ENCODE measurements around the gene NCBP2. TPM values are rescaled to one million over a fixed set of nuclear protein-coding genes. Genes with fewer than 3 reads are reported as not detected.

Gene NCBP2
- total and polyA plus RNA-seq, 4 experiments from 2014 or later = 65.1 to 82.2 (median 72.5) TPM

DNA sequence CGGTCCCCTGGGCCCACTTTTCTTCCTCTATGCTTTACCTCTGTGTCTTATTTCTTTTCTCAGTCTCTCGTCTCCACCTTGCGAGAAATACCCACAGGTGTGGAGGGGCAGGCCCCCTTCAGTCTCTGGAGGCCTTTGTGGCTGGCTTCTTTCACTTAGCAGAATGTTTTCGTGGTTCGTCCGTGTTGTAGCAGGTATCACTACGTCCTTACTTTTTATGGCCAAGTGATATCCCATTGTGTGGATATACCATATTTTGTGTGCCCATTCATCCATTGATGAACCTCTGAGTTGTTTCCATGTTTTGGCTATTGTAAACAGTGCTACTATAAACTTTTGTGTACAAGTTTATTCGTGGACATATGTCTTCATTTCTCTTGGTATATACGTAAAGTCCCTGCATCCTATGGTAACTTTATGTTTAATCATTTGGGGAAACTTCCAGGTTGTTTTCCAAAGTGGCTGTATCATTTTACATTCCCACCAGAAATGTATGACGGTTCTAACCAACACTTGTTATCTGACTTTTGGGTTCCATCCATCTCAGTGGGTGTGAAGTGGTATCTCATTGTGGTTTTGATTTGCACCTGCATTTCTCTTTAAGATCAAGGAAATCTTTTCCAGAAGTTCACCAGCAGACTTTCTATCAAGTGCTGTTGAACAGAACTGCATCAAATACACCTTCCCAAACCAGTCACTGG is 20.8 kb upstream of the NCBP2 start:
- H3K36me3 Mint-ChIP-seq = no peaks in the 10 kb centered on the region
- Histone ChIP-seq H3K36me3 (ENCODE audit: insufficient read depth, low read length) (no peaks in the 10 kb centered on the region), H3K27me3 (ENCODE audit: insufficient read depth, low read length) (no peaks in the 10 kb centered on the region), H3K27ac (ENCODE audit: low read depth, low read length) (no peak overlapping the region), H3K9me3 (ENCODE audit: control insufficient read depth in 1 of 2, low read length in 2 of 2) (no peaks in the 10 kb centered on the region), H3K4me1 (ENCODE audit: insufficient read depth, low read length) (peaks cover 5% of the 10 kb centered on the region), H3K4me3 (ENCODE audit: low read length in 2 of 2) (no peak overlapping the region)
- no peak overlapping the region for H3K4me3 Mint-ChIP-seq
- CTCF ChIA-PET (ENCODE audit: partially characterized antibody) = no interaction called here
- DNase-seq = no peak
- H3K27ac Mint-ChIP-seq = no peak overlapping the region
- H3K9me3 Mint-ChIP-seq = peaks cover 0 to 2% (median 0%) of the 10 kb centered on the region in 8 donors
- H3K27me3 Mint-ChIP-seq = peaks cover 3 to 5% of the 10 kb centered on the region in 2 donors
- H3K4me1 Mint-ChIP-seq = peaks cover 0 to 7% (median 2%) of the 10 kb centered on the region in 4 donors
- intact Hi-C loops (cut with micrococcal nuclease) = no loop called here
- POLR2A ChIA-PET (ENCODE audit: partially characterized antibody) = no interaction called here

DNA sequence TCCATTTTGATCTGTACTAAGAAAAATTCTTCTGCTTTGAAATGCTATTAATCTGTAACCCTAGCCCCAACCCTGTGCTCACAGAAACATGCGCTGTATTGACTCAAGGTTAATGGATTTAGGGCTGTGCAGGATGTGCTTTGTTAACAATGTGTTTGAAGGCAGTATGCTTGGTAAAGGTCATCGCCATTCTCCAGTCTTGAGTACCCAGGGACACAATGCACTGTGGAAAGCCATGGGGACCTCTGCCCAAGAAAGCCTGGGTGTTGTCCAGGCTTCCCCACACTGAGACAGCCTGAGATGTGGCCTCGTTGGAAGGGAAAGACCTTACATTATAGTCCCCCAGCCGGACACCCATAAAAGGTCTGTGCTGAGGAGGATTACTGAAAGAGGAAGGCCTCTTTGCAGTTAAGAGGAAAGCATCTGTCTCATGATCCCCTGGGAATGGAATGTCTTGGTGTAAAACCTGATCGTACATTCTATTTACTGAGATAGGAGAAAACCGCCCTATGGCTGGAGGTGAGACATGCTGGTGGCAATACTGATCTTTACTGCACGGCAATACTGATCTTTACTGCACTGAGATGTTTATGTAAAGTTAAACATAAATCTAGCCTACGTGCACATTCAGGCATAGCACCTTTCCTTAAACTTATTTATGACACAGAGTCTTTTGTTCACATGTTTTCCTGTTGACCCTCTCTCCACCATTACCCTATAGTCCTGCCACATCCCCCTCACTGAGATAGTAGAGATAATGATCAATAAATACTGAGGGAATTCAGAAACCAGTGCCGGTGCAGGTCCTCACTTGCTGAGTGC is 20.0 kb upstream of the NCBP2 start:
- Histone ChIP-seq H3K4me3 (ENCODE audit: low read length in 2 of 2) (no peak overlapping the region), H3K36me3 (ENCODE audit: insufficient read depth, low read length) (no peaks in the 10 kb centered on the region), H3K27ac (ENCODE audit: low read depth, low read length) (no peak overlapping the region), H3K9me3 (ENCODE audit: control insufficient read depth in 1 of 2, low read length in 2 of 2) (no peaks in the 10 kb centered on the region), H3K27me3 (ENCODE audit: insufficient read depth, low read length) (no peaks in the 10 kb centered on the region), H3K4me1 (ENCODE audit: insufficient read depth, low read length) (no peaks in the 10 kb centered on the region)
- peaks cover 3 to 5% of the 10 kb centered on the region in 2 donors for H3K27me3 Mint-ChIP-seq
- intact Hi-C loops (cut with micrococcal nuclease) = no loop called here
- no peak for DNase-seq
- H3K9me3 Mint-ChIP-seq = peaks cover 0 to 2% (median 0%) of the 10 kb centered on the region in 8 donors
- no peaks in the 10 kb centered on the region for H3K4me1 Mint-ChIP-seq
- no peak overlapping the region for H3K4me3 Mint-ChIP-seq
- ChIA-PET POLR2A (ENCODE audit: partially characterized antibody) (no interaction called here), CTCF (ENCODE audit: partially characterized antibody) (no interaction called here)
- H3K36me3 Mint-ChIP-seq = no peaks in the 10 kb centered on the region
- H3K27ac Mint-ChIP-seq = no peak overlapping the region

DNA sequence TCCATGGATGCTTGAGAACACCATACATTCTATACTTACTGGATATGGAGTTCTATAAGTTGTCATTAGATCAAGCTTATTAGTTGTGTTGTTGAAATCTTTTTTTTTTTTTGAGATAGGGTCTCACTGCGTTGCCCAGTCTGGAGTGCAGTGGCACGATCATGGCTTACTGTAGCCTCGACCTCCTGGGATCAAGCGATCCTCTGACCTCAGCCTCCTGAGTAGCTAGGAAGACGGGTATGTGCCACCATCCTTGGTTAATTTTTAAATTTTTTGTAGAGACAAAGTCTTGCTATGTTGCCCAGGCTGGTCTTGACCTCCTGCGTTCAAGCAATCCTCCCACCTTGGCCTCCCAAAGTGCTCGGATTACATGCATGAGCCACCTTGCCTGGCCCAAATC is 12.5 kb upstream of the NCBP2 start:
- no peaks in the 10 kb centered on the region for H3K9me3 ChIP-seq (ENCODE audit: control insufficient read depth in 1 of 2, low read length in 2 of 2)
- DNase-seq = no peak
- no peaks in the 10 kb centered on the region for H3K27me3 ChIP-seq (ENCODE audit: insufficient read depth, low read length)
- H3K27ac Mint-ChIP-seq = no peak overlapping the region
- ChIA-PET CTCF (ENCODE audit: partially characterized antibody) (interaction anchor here (0.8 kb wide), 1 partner anchor 115 kb away, joined by 4 read pairs; no protein-coding TSS in a partner anchor), POLR2A (ENCODE audit: partially characterized antibody) (interaction anchor here (1.9 kb wide), 1 partner anchor 12 kb away, joined by 4 read pairs; the partner anchor contains the start of gene NCBP2)
- H3K4me1 Mint-ChIP-seq = no peaks in the 10 kb centered on the region
- H3K36me3 Mint-ChIP-seq = no peaks in the 10 kb centered on the region
- peaks cover 4 to 8% of the 10 kb centered on the region in 2 donors for H3K27me3 Mint-ChIP-seq
- no peak overlapping the region for H3K4me3 Mint-ChIP-seq
- no peak overlapping the region for H3K4me3 ChIP-seq (ENCODE audit: low read length in 2 of 2)
- H3K36me3 ChIP-seq (ENCODE audit: insufficient read depth, low read length) = no peaks in the 10 kb centered on the region
- no peaks in the 10 kb centered on the region for H3K4me1 ChIP-seq (ENCODE audit: insufficient read depth, low read length)
- intact Hi-C loops (cut with micrococcal nuclease) = no loop called here
- no peak overlapping the region for H3K27ac ChIP-seq (ENCODE audit: low read depth, low read length)
- H3K9me3 Mint-ChIP-seq = no peaks in the 10 kb centered on the region

DNA sequence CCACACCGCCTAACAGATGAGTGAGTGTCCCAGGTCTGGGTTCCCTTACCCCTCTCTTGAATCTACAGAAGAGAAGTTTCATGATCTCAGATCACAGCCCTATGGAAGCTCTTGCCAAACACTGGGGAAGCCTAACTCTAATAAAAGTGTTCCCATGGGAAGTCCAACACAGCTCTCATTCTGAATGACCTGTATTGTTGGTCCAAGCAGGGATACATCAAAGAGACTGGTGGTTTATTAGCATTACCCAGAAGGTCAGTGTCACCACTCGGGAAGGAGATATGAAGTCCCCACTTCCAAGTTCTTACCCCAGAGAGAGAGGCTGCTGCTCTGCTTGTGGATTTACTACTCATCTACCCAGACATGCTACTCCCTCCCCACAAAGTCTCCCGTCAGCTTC is 9.0 kb upstream of the NCBP2 start:
- Mint-ChIP-seq H3K4me1 (no peaks in the 10 kb centered on the region), H3K4me3 (no peak overlapping the region), H3K27ac (no peak overlapping the region), H3K27me3 (peaks cover 1 to 3% of the 10 kb centered on the region in 2 donors), H3K36me3 (no peaks in the 10 kb centered on the region), H3K9me3 (peaks cover 0 to 1% (median 0%) of the 10 kb centered on the region in 8 donors)
- CTCF ChIA-PET (ENCODE audit: partially characterized antibody) = no interaction called here
- H3K27ac ChIP-seq (ENCODE audit: low read depth, low read length) = no peak overlapping the region
- no peaks in the 10 kb centered on the region for H3K27me3 ChIP-seq (ENCODE audit: insufficient read depth, low read length)
- no peaks in the 10 kb centered on the region for H3K4me1 ChIP-seq (ENCODE audit: insufficient read depth, low read length)
- DNase-seq = no peak
- POLR2A ChIA-PET (ENCODE audit: partially characterized antibody) = interaction anchor here (1.6 kb wide), 1 partner anchor 9 kb away, joined by 9 read pairs; the partner anchor contains the start of gene NCBP2
- H3K36me3 ChIP-seq (ENCODE audit: insufficient read depth, low read length) = no peaks in the 10 kb centered on the region
- H3K9me3 ChIP-seq (ENCODE audit: control insufficient read depth in 1 of 2, low read length in 2 of 2) = no peaks in the 10 kb centered on the region
- intact Hi-C loops (cut with micrococcal nuclease) = no loop called here
- H3K4me3 ChIP-seq (ENCODE audit: low read length in 2 of 2) = no peak overlapping the region

DNA sequence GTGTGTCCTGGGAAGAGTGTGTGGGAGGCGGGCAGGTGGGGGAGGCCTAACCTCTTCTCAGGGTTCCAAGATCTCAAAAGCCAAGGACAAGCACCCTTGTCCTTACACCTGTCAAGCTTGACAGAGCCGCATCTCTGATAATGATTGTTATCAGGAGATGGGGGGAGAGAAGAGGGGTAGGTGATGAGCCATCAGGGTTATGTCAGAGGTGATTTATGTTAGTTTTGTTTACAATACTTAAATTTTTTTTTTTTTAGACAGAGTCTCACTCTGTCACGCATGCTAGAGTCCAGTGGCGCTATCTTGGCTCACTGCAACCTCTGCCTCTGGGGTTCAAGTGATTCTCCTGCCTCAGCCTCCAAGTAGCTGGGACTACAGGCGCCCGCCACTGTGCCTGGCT is 7.4 kb upstream of the NCBP2 start:
- H3K27ac Mint-ChIP-seq = no peak overlapping the region
- ChIA-PET CTCF (ENCODE audit: partially characterized antibody) (no interaction called here), POLR2A (ENCODE audit: partially characterized antibody) (no interaction called here)
- no peaks in the 10 kb centered on the region for H3K4me1 ChIP-seq (ENCODE audit: insufficient read depth, low read length)
- intact Hi-C loops (cut with micrococcal nuclease) = no loop called here
- no peaks in the 10 kb centered on the region for H3K36me3 ChIP-seq (ENCODE audit: insufficient read depth, low read length)
- peaks cover 1 to 2% of the 10 kb centered on the region in 2 donors for H3K27me3 Mint-ChIP-seq
- no peak for DNase-seq
- H3K9me3 Mint-ChIP-seq = peaks cover 0 to 1% (median 0%) of the 10 kb centered on the region in 8 donors
- no peak overlapping the region for H3K4me3 Mint-ChIP-seq
- no peak overlapping the region for H3K27ac ChIP-seq (ENCODE audit: low read depth, low read length)
- H3K4me1 Mint-ChIP-seq = peaks cover 0 to 3% (median 2%) of the 10 kb centered on the region in 4 donors
- no peaks in the 10 kb centered on the region for H3K27me3 ChIP-seq (ENCODE audit: insufficient read depth, low read length)
- H3K4me3 ChIP-seq (ENCODE audit: low read length in 2 of 2) = no peak overlapping the region
- peaks cover 0 to 2% of the 10 kb centered on the region in 2 donors for H3K36me3 Mint-ChIP-seq
- H3K9me3 ChIP-seq (ENCODE audit: control insufficient read depth in 1 of 2, low read length in 2 of 2) = no peaks in the 10 kb centered on the region

DNA sequence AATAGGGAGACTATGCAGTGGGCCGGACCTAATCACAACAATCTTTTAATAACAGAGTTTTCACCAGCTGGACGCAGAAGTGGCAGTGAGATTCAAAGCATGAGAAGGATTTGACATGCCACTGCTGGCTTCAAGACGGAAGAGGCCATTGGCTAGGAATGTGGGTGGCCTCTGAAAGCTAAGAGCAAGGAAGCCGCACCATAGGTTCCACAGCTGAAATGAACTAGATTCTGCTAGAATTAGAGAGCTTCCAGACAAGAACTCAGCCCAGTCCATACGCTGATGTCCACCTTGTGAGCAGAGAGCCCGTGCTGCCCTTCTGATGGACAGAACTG is 6.9 kb upstream of the NCBP2 start:
- Histone ChIP-seq H3K9me3 (ENCODE audit: control insufficient read depth in 1 of 2, low read length in 2 of 2) (no peaks in the 10 kb centered on the region), H3K27me3 (ENCODE audit: insufficient read depth, low read length) (no peaks in the 10 kb centered on the region), H3K27ac (ENCODE audit: low read depth, low read length) (no peak overlapping the region), H3K4me1 (ENCODE audit: insufficient read depth, low read length) (no peaks in the 10 kb centered on the region), H3K4me3 (ENCODE audit: low read length in 2 of 2) (no peak overlapping the region), H3K36me3 (ENCODE audit: insufficient read depth, low read length) (no peaks in the 10 kb centered on the region)
- ChIA-PET POLR2A (ENCODE audit: partially characterized antibody) (no interaction called here), CTCF (ENCODE audit: partially characterized antibody) (no interaction called here)
- no peak for DNase-seq
- peaks cover 4 to 6% of the 10 kb centered on the region in 2 donors for H3K36me3 Mint-ChIP-seq
- H3K4me3 Mint-ChIP-seq = no peak overlapping the region
- no peak overlapping the region for H3K27ac Mint-ChIP-seq
- peaks cover 0 to 8% (median 6%) of the 10 kb centered on the region in 4 donors for H3K4me1 Mint-ChIP-seq
- intact Hi-C loops (cut with micrococcal nuclease) = no loop called here
- H3K27me3 Mint-ChIP-seq = no peaks in the 10 kb centered on the region
- peaks cover 0 to 1% (median 0%) of the 10 kb centered on the region in 8 donors for H3K9me3 Mint-ChIP-seq

DNA sequence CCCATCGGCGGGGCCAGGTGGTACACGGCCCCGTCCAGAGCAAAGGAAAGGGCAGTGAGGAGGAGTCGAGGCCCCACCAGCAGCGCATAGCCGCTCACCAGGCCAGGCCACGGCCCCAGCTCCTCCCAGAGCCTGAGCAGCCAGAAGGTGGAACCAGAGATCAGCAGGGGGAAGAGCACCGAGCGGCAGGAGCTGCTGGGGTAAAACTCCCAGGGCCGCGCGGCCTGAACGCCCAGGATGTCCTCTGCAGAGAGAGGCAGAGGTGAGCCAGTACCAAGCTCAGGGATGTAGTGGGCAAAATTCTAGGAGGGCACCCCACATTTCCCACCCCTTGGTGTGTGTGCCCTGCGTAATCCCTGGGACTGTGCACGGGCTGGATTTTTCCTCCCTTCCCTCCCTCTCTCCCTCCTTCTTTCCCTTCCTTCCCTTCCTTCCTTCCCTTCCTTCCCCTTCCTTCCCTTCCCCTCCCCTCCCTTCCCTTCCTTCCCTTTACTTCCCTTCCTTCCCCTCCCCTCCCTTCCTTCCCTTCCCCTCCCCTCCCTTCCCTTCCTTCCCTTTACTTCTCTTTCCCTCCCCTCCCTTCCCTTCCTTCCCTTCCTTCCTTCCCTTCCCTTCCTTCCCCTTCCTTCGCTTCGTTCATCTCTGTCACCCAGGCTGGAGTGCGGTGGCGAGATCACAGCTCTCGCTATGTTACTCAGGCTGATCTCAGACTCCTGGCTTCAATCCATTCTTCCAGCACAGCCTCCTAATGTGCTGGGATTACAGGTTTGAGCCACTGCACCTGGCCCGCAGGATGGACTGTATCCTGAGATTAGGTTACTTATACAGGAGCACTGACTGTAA is 6.3 kb upstream of the NCBP2 start:
- CTCF ChIA-PET (ENCODE audit: partially characterized antibody) = no interaction called here
- Histone ChIP-seq H3K27ac (ENCODE audit: low read depth, low read length) (no peak overlapping the region), H3K4me1 (ENCODE audit: insufficient read depth, low read length) (peaks cover 2% of the 10 kb centered on the region), H3K9me3 (ENCODE audit: control insufficient read depth in 1 of 2, low read length in 2 of 2) (no peaks in the 10 kb centered on the region), H3K27me3 (ENCODE audit: insufficient read depth, low read length) (no peaks in the 10 kb centered on the region), H3K36me3 (ENCODE audit: insufficient read depth, low read length) (no peaks in the 10 kb centered on the region), H3K4me3 (ENCODE audit: low read length in 2 of 2) (no peak overlapping the region)
- H3K4me1 Mint-ChIP-seq = peaks cover 0 to 14% (median 11%) of the 10 kb centered on the region in 4 donors
- DNase-seq = no peak
- H3K27ac Mint-ChIP-seq = no peak overlapping the region
- peaks cover 0 to 1% (median 0%) of the 10 kb centered on the region in 8 donors for H3K9me3 Mint-ChIP-seq
- no peak overlapping the region for H3K4me3 Mint-ChIP-seq
- H3K36me3 Mint-ChIP-seq = peaks cover 6% of the 10 kb centered on the region in 2 donors
- H3K27me3 Mint-ChIP-seq = no peaks in the 10 kb centered on the region
- POLR2A ChIA-PET (ENCODE audit: partially characterized antibody) = no interaction called here
- intact Hi-C loops (cut with micrococcal nuclease) = no loop called here
